T-helper 22 cell (primary cell): Measurements from ENCODE around the gene CEMP1.

ENCODE experiments used
- DNase-seq: peaks from one replicate; pipeline ENCODE4 v3.0.0-alpha.2; 2020; ENCODE audit warnings: low read depth

Gene CEMP1

GRCh38 chr16:2483939-2484897 is 47.0 kb downstream of the CEMP1 start:
- no peak for DNase-seq

GRCh38 chr16:2482708-2483534 is 48.3 kb downstream of the CEMP1 start:
- DNase-seq, result no peak

DNA sequence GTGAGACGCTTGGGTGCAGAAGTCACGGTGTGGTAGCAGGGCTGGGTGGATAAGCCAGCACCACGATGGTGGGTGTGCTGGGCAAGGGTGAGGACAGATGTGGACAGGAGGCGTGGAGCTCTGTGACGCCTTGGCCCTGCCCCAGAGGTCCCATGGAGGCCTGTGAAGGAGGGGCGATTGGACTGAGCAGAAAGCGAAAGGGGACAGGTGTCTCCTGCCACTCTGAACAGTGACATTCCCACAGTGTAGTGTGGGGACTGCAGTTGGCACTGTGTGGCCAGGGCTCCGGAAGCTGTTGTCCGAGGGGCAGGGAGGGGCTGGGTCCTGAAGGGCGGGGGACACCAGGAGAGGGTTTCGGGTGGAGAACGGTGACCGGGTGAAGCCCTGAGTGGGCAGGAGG is 49.0 kb downstream of the CEMP1 start:
- DNase-seq, result no peak

DNA sequence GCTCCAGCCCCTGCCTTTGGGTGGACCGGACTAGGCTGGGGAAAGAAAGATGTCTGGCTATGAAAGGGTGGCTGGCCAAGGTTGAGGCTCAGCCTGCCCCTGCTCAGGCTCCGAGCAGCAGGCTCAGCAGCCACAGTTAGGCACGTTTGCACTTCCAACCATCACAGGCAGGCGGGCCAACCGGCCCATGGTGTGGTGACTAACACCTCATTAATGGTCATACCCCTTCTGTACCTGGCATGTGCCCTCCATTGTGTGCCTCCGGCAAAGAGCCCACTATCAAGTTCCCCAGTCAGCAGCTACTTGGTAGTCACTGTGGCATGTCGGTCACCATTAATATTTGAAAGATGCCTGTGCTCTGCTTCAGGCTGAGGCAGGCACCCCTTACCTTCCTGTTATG is 49.5 kb downstream of the CEMP1 start:
- DNase-seq, result no peak

- no peak for DNase-seq
Measured at GRCh38 chr16:2480948-2481347, 50.3 kb downstream of the CEMP1 start.
